Activated naive CD4-positive, alpha-beta T cell treated with anti-CD3 and anti-CD28 coated beads, Interleukin-2, amount 50 U/mL, for 24 hours (primary cell): ENCODE measurements around the gene FGF5.
"Not testable (repeated sequence)": the region's sequence is repeated elsewhere in the genome, so short reads cannot be mapped to it uniquely, and the experiment has no call there.

Source experiments
- H3K27ac Mint-ChIP-seq: one replicate; pipeline ENCODE4 v1.8.0; 2021; ENCODE audit warnings: mild to moderate bottlenecking, mixed read lengths
- H3K27me3 Mint-ChIP-seq: one replicate; pipeline ENCODE4 v1.8.0; 2021; ENCODE audit warnings: mixed read lengths
- H3K36me3 Mint-ChIP-seq: one replicate; pipeline ENCODE4 v1.8.0; 2021; ENCODE audit warnings: mixed read lengths
- H3K4me1 Mint-ChIP-seq: one replicate; pipeline ENCODE4 v1.8.0; 2021; ENCODE audit warnings: mixed read lengths
- H3K4me3 Mint-ChIP-seq: one replicate; pipeline ENCODE4 v1.8.0; 2021; ENCODE audit warnings: mild to moderate bottlenecking, mixed read lengths
- H3K9me3 Mint-ChIP-seq: one replicate; pipeline ENCODE4 v1.8.0; 2021; ENCODE audit warnings: mixed read lengths

The FGF5 gene

GRCh38 chr4:80305466-80305865 is 39.0 kb downstream of the FGF5 start:
- Mint-ChIP-seq H3K27me3 (peaks cover 20% of the 10 kb centered on the region), H3K4me3 (no peak overlapping the region), H3K27ac (no peak overlapping the region), H3K4me1 (no peaks in the 10 kb centered on the region), H3K36me3 (no peaks in the 10 kb centered on the region), H3K9me3 (no peaks in the 10 kb centered on the region)

GRCh38 chr4:80306260-80306659 is 39.8 kb downstream of the FGF5 start:
- H3K9me3 Mint-ChIP-seq: no peaks in the 10 kb centered on the region
- H3K4me3 Mint-ChIP-seq: no peak overlapping the region
- H3K36me3 Mint-ChIP-seq: no peaks in the 10 kb centered on the region
- H3K27ac Mint-ChIP-seq: no peak overlapping the region
- no peaks in the 10 kb centered on the region for H3K4me1 Mint-ChIP-seq
- H3K27me3 Mint-ChIP-seq: peaks cover 20% of the 10 kb centered on the region

GRCh38 chr4:80307183-80307735 is 40.8 kb downstream of the FGF5 start:
- no peaks in the 10 kb centered on the region for H3K4me1 Mint-ChIP-seq
- no peaks in the 10 kb centered on the region for H3K9me3 Mint-ChIP-seq
- no peak overlapping the region for H3K27ac Mint-ChIP-seq
- H3K36me3 Mint-ChIP-seq: no peaks in the 10 kb centered on the region
- H3K27me3 Mint-ChIP-seq: peaks cover 20% of the 10 kb centered on the region
- no peak overlapping the region for H3K4me3 Mint-ChIP-seq

- Mint-ChIP-seq H3K27me3 (peaks cover 20% of the 10 kb centered on the region), H3K4me3 (no peak overlapping the region), H3K9me3 (no peaks in the 10 kb centered on the region), H3K27ac (no peak overlapping the region), H3K4me1 (no peaks in the 10 kb centered on the region), H3K36me3 (no peaks in the 10 kb centered on the region)
Measured at GRCh38 chr4:80307774-80308465, 41.5 kb downstream of the FGF5 start.

- H3K27ac Mint-ChIP-seq: no peak overlapping the region
- no peaks in the 10 kb centered on the region for H3K4me1 Mint-ChIP-seq
- H3K9me3 Mint-ChIP-seq: no peaks in the 10 kb centered on the region
- no peaks in the 10 kb centered on the region for H3K36me3 Mint-ChIP-seq
- peaks cover 20% of the 10 kb centered on the region for H3K27me3 Mint-ChIP-seq
- no peak overlapping the region for H3K4me3 Mint-ChIP-seq
Measured at GRCh38 chr4:80308466-80308822, 42.0 kb downstream of the FGF5 start.

GRCh38 chr4:80309294-80310004 is 43.0 kb downstream of the FGF5 start:
- Mint-ChIP-seq H3K27ac (no peak overlapping the region), H3K4me3 (no peak overlapping the region), H3K27me3 (peaks cover 20% of the 10 kb centered on the region), H3K9me3 (no peaks in the 10 kb centered on the region), H3K4me1 (no peaks in the 10 kb centered on the region), H3K36me3 (no peaks in the 10 kb centered on the region)

GRCh38 chr4:80311130-80311529 is 44.7 kb downstream of the FGF5 start:
- H3K27ac Mint-ChIP-seq: no peak overlapping the region
- no peaks in the 10 kb centered on the region for H3K4me1 Mint-ChIP-seq
- H3K4me3 Mint-ChIP-seq: no peak overlapping the region
- H3K36me3 Mint-ChIP-seq: no peaks in the 10 kb centered on the region
- no peaks in the 10 kb centered on the region for H3K9me3 Mint-ChIP-seq
- H3K27me3 Mint-ChIP-seq: peaks cover 14% of the 10 kb centered on the region

- peaks cover 14% of the 10 kb centered on the region for H3K27me3 Mint-ChIP-seq
- no peaks in the 10 kb centered on the region for H3K36me3 Mint-ChIP-seq
- H3K27ac Mint-ChIP-seq: no peak overlapping the region
- H3K4me3 Mint-ChIP-seq: no peak overlapping the region
- no peaks in the 10 kb centered on the region for H3K9me3 Mint-ChIP-seq
- H3K4me1 Mint-ChIP-seq: no peaks in the 10 kb centered on the region
Measured at GRCh38 chr4:80312124-80312523, 45.7 kb downstream of the FGF5 start.

GRCh38 chr4:80313627-80314026 is 47.2 kb downstream of the FGF5 start:
- H3K27ac Mint-ChIP-seq: no peak overlapping the region
- no peak overlapping the region for H3K4me3 Mint-ChIP-seq
- no peaks in the 10 kb centered on the region for H3K4me1 Mint-ChIP-seq
- peaks cover 6% of the 10 kb centered on the region for H3K27me3 Mint-ChIP-seq
- no peaks in the 10 kb centered on the region for H3K36me3 Mint-ChIP-seq
- no peaks in the 10 kb centered on the region for H3K9me3 Mint-ChIP-seq

- H3K36me3 Mint-ChIP-seq, H3K4me3 Mint-ChIP-seq, H3K9me3 Mint-ChIP-seq, H3K4me1 Mint-ChIP-seq, H3K27ac Mint-ChIP-seq, H3K27me3 Mint-ChIP-seq: not testable (repeated sequence)
Measured at GRCh38 chr4:80315848-80316247, 49.4 kb downstream of the FGF5 start.

- Mint-ChIP-seq H3K9me3 (no peaks in the 10 kb centered on the region), H3K36me3 (no peaks in the 10 kb centered on the region), H3K27ac (no peak overlapping the region), H3K4me3 (no peak overlapping the region), H3K27me3 (peaks cover 2% of the 10 kb centered on the region), H3K4me1 (peaks cover 6% of the 10 kb centered on the region)
Measured at GRCh38 chr4:80321341-80321740, 54.9 kb downstream of the FGF5 start.

- Mint-ChIP-seq H3K27me3 (peaks cover 2% of the 10 kb centered on the region), H3K4me1 (peaks cover 6% of the 10 kb centered on the region), H3K27ac (no peak overlapping the region), H3K36me3 (no peaks in the 10 kb centered on the region), H3K4me3 (no peak overlapping the region), H3K9me3 (no peaks in the 10 kb centered on the region)
Measured at GRCh38 chr4:80321776-80322175, 55.3 kb downstream of the FGF5 start.

- H3K9me3 Mint-ChIP-seq: no peaks in the 10 kb centered on the region
- H3K27me3 Mint-ChIP-seq: peaks cover 2% of the 10 kb centered on the region
- no peaks in the 10 kb centered on the region for H3K36me3 Mint-ChIP-seq
- peaks cover 6% of the 10 kb centered on the region for H3K4me1 Mint-ChIP-seq
- no peak overlapping the region for H3K27ac Mint-ChIP-seq
- H3K4me3 Mint-ChIP-seq: no peak overlapping the region
Measured at GRCh38 chr4:80322716-80323115, 56.3 kb downstream of the FGF5 start.

- Mint-ChIP-seq H3K27me3 (peaks cover 2% of the 10 kb centered on the region), H3K9me3 (no peaks in the 10 kb centered on the region), H3K4me3 (no peak overlapping the region), H3K27ac (no peak overlapping the region), H3K36me3 (no peaks in the 10 kb centered on the region), H3K4me1 (peaks cover 6% of the 10 kb centered on the region)
Measured at GRCh38 chr4:80324171-80324570, 57.7 kb downstream of the FGF5 start.

- peaks cover 12% of the 10 kb centered on the region for H3K4me1 Mint-ChIP-seq
- peaks cover 7% of the 10 kb centered on the region for H3K27me3 Mint-ChIP-seq
- no peak overlapping the region for H3K27ac Mint-ChIP-seq
- H3K9me3 Mint-ChIP-seq: no peaks in the 10 kb centered on the region
- H3K36me3 Mint-ChIP-seq: no peaks in the 10 kb centered on the region
- H3K4me3 Mint-ChIP-seq: no peak overlapping the region
Measured at GRCh38 chr4:80331693-80332092, 65.2 kb downstream of the FGF5 start.

GRCh38 chr4:80333121-80333520 is 66.7 kb downstream of the FGF5 start:
- H3K9me3 Mint-ChIP-seq: no peaks in the 10 kb centered on the region
- peaks cover 12% of the 10 kb centered on the region for H3K4me1 Mint-ChIP-seq
- H3K27me3 Mint-ChIP-seq: peaks cover 7% of the 10 kb centered on the region
- H3K27ac Mint-ChIP-seq: no peak overlapping the region
- H3K36me3 Mint-ChIP-seq: no peaks in the 10 kb centered on the region
- H3K4me3 Mint-ChIP-seq: no peak overlapping the region
